HG03095 (cell line): ENCODE measurements around the gene TRAF3.

ENCODE experiments used
- ATAC-seq: cut with Tn5 transposase; IDR thresholded peaks from one replicate; pipeline ENCODE4 v1.9.1; 2021; ENCODE audit warnings: moderate library complexity; ENCODE audit not compliant: unreplicated experiment

The TRAF3 gene

GRCh38 chr14:102931580-102932285, 154.5 kb downstream of the TRAF3 start:
- ATAC-seq: no peak

DNA sequence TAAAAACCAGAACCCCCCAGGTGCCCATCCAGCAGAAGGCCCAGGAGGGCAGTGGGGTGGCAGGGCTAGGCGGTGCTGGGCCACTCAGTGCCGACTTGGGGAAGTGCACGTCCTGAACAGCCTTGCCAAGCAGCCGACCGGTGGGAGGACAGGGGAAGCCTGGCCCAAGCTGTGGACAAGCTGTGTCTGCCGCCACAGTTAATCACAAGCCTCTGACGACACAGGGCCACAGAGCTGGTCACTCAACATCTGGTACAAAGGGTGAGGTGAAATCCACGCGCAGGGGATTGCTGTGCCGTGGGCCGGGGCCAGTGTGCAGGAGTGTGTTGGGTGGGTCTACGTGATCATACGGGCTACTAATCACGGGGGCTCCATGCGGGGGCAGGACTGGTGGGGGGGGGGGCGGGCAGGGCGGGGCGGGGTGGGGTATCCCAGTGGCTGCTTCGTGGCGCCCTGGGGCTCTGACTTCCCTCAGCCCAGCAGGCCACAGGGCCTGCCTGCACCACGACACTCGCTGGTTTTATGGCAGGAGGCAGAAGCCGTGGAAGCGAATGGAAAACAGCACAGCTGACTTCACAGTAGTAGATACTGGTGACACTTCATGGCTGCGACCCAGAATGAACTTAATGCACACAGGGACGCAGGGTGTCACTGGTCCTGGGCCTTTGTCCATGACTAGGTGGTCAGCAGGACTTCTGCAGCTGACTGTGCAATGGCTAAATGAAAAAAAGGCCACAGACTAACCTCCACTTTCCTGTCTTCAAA, 155.4 kb downstream of the TRAF3 start:
- no peak for ATAC-seq

DNA sequence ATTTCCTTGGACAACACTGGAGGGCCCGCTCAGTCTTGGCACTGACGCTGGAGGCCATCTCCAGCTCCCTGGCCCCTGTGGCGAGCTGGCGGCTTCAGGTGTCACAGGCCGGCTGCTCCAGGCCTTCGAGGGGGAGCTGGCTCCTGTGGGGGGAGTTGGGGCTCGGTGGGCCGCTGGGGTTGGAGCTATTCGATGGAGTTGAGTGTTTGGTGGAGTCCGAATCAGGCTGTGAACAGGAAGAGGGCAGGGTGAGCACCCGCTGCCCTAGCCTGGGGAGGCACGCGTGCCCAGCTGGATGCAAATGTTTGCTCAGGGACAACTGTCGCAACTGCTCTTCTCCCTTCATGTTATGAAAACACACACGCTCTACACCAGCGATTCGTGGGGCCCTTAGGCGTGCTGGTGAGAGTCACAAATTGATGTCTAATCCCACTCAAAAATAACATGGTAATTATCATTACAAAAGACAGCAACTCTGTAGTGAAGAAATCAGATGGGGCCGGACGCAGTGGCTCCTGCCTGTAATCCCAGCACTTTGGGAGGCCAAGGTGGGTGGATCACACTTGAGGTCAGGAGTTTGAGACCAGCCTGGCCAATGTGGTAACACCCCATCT, 156.5 kb downstream of the TRAF3 start:
- no peak for ATAC-seq

DNA sequence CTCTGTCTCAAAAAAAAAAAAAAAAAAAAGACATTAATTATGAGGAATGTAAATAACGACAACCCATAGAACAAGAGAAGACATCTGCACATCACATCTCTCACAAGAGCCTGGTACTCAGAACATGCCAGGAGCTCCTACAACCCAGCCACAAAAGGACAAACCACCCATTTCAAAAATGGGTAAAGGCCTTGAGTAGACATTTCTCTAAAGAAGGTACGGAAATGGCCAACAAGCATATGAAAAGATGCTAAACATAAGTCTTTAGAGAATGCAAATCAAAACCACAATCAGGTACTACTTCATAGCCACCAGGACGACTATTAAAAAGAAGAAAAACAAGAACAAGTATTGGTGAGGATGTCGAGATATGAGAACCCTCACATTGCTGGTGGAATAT, 158.5 kb downstream of the TRAF3 start:
- ATAC-seq: no peak

- ATAC-seq: no peak
These were observed 160.3 kb downstream of the TRAF3 start for GRCh38 chr14:102937331-102938175.

- ATAC-seq: no peak
These were observed 160.9 kb downstream of the TRAF3 start for GRCh38 chr14:102938191-102938590.

GRCh38 chr14:102939329-102939728, 162.1 kb downstream of the TRAF3 start:
- no peak for ATAC-seq

GRCh38 chr14:102939820-102940561, 162.7 kb downstream of the TRAF3 start:
- no peak for ATAC-seq

GRCh38 chr14:102940729-102941362, 163.6 kb downstream of the TRAF3 start:
- no peak for ATAC-seq

GRCh38 chr14:102941419-102942011, 164.3 kb downstream of the TRAF3 start:
- no peak for ATAC-seq

DNA sequence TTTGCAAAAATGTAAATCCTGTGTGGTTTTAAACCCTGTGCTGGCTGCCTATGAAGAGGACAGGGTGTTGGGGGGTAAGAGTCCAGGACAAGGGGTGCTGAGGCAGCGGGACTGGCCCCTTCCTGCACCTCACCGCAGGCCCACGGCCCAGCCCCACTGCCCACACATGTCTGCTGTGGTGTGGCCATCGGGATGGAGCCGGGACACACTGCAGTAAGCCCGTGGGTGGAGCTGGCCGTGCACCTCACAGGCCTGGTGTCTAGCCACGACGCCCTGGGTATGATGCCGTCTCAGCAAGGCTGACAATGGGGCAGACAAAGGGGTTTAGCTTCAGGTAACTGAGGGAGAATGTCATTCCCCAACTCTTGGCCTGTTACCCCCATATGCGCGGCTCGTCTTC, 164.8 kb downstream of the TRAF3 start:
- ATAC-seq: no peak

GRCh38 chr14:102943454-102943853, 166.2 kb downstream of the TRAF3 start:
- ATAC-seq: no peak

- no peak for ATAC-seq
These were observed 166.7 kb downstream of the TRAF3 start for GRCh38 chr14:102943979-102944378.

- ATAC-seq: no peak
These were observed 167.4 kb downstream of the TRAF3 start for GRCh38 chr14:102944448-102945330.

GRCh38 chr14:102945346-102946130, 168.3 kb downstream of the TRAF3 start:
- no peak for ATAC-seq

- ATAC-seq: no peak
These were observed 170.3 kb downstream of the TRAF3 start for GRCh38 chr14:102947321-102948103.

DNA sequence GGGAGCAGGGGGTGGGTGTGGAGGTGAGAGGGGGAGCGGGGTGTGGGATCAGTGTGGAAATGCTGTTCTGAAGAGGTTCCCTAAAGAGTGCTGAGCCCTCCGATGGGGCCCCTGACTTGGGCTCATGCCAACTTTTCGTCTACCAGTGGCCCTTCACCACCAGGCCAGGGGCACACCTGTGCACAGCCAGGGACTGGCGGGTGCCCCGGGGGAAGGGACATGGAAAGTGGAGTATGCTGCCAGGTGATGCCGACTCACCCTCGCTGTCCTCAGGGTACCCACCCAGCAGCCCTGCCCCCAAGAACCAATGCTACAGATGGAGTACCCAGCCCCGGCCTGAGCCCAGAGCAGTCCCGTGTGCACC, 171.4 kb downstream of the TRAF3 start:
- no peak for ATAC-seq
